ENCODE data around the gene SSTR3.

The SSTR3 gene

GRCh38 chr22:37249986-37250385, 37.7 kb upstream of the SSTR3 start:
- ChIA-PET CTCF (interaction anchor here (16.0 kb wide), 1 partner anchor 11 kb away, joined by 195 read pairs; no protein-coding TSS in a partner anchor), POLR2A (no interaction called here)
- TF ChIP-seq CTCF (IDR thresholded peaks at IDR 0.05; ENCODE audit: control extremely low read depth, extremely low read depth, low read depth, missing control alignments) = no peak
- no peak for DNase-seq (ENCODE audit: extremely low spot score)

- CTCF ChIA-PET = interaction anchor here (0.7 to 16.0 kb wide), 4 partner anchors 12 to 49 kb away, joined by 3 to 195 read pairs (median 4); no protein-coding TSS in a partner anchor
- POLR2A ChIA-PET = no interaction called here
- DNase-seq (ENCODE audit: extremely low spot score) = no peak
- TF ChIP-seq CTCF (IDR thresholded peaks at IDR 0.05; ENCODE audit: control extremely low read depth, extremely low read depth, low read depth, missing control alignments) = no peak
Observed at GRCh38 chr22:37248251-37248650, 36.0 kb upstream of the SSTR3 start.

GRCh38 chr22:37245740-37246139, 33.5 kb upstream of the SSTR3 start:
- CTCF ChIA-PET = interaction anchor here (1.8 to 16.0 kb wide), 4 partner anchors 15 to 44 kb away, joined by 5 to 195 read pairs (median 52); no protein-coding TSS in a partner anchor
- POLR2A ChIA-PET = no interaction called here
- no peak for DNase-seq (ENCODE audit: extremely low spot score)
- no peak for TF ChIP-seq CTCF (IDR thresholded peaks at IDR 0.05; ENCODE audit: control extremely low read depth, extremely low read depth, low read depth, missing control alignments)

- CTCF ChIA-PET = interaction anchor here (1.2 to 16.0 kb wide), 7 partner anchors 10 to 44 kb away, joined by 3 to 195 read pairs (median 5); no protein-coding TSS in a partner anchor
Observed at GRCh38 chr22:37244922-37245722, 32.8 kb upstream of the SSTR3 start.

GRCh38 chr22:37244114-37244921, 32.0 kb upstream of the SSTR3 start, which contains the start of gene RAC2:
RAC2 (minus strand) TSS chr22:37244269; CDS start chr22:37244148, 121 bp downstream.
- DNase-seq (ENCODE audit: extremely low spot score) = peak; percentile 88
- CTCF ChIA-PET = interaction anchor here (0.6 to 16.0 kb wide), 14 partner anchors 11 to 223 kb away, joined by 3 to 195 read pairs (median 4); no protein-coding TSS in a partner anchor
- POLR2A ChIA-PET = interaction anchor here (0.6 to 2.2 kb wide), 2 partner anchors 14 to 108 kb away, joined by 3 to 13 read pairs; no protein-coding TSS in a partner anchor
- no peak for TF ChIP-seq CTCF (IDR thresholded peaks at IDR 0.05; ENCODE audit: control extremely low read depth, extremely low read depth, low read depth, missing control alignments)

More at GRCh38 chr22:37244922-37245722, 32.8 kb upstream of the SSTR3 start:
- POLR2A ChIA-PET = interaction anchor here (0.5 to 0.6 kb wide), 2 partner anchors 85 to 109 kb away, joined by 3 to 4 read pairs; no protein-coding TSS in a partner anchor
- peak; percentile 56 for DNase-seq (ENCODE audit: extremely low spot score)
- TF ChIP-seq CTCF (IDR thresholded peaks at IDR 0.05; ENCODE audit: control extremely low read depth, extremely low read depth, low read depth, missing control alignments) = no peak
